ENCODE measurements around the gene NR6A1.

GRCh38 chr9:124622882-124623281 lies 148.2 kb downstream of the NR6A1 start:
- no peak for TF ChIP-seq CTCF (IDR thresholded peaks at IDR 0.05)
- TF ChIP-seq POLR2A (IDR thresholded peaks at IDR 0.05), result no peak
